Subcutaneous abdominal adipose tissue (tissue), 5 donors: ENCODE data around the gene HPCAL1.

ENCODE experiments used
- H3K27ac ChIP-seq: one replicate; pipeline ENCODE4 v1.7.0; 2013; ENCODE audit warnings: low read depth, mild to moderate bottlenecking, inconsistent platforms, low read length, moderate library complexity
- H3K27me3 ChIP-seq, 5 donors: one replicate each; pipeline ENCODE4 v1.7.0; 2013; ENCODE audit warnings: low read length in 5 of 5, inconsistent platforms in 1 of 5; ENCODE audit not compliant: control insufficient read depth in 5 of 5, insufficient read depth in 4 of 5
- H3K36me3 ChIP-seq, 5 donors: one replicate each; pipeline ENCODE4 v1.7.0; 2013; ENCODE audit warnings: low read length in 5 of 5; ENCODE audit not compliant: control insufficient read depth in 5 of 5, insufficient read depth in 5 of 5
- H3K4me1 ChIP-seq, 5 donors: one replicate each; pipeline ENCODE4 v1.7.0; 2013; ENCODE audit warnings: low read length in 5 of 5, mild to moderate bottlenecking in 3 of 5, moderate library complexity in 1 of 5; ENCODE audit not compliant: control insufficient read depth in 5 of 5, insufficient read depth in 5 of 5
- H3K4me3 ChIP-seq, 5 donors: one replicate each; pipeline ENCODE4 v1.7.0; 2013; ENCODE audit warnings: low read length in 5 of 5, low read depth in 1 of 5
- H3K9ac ChIP-seq, 5 donors: one replicate each; pipeline ENCODE4 v1.7.0; 2013; ENCODE audit warnings: low read length in 5 of 5, mild to moderate bottlenecking in 4 of 5, moderate library complexity in 3 of 5
- H3K9me3 ChIP-seq, 5 donors: one replicate each; pipeline ENCODE4 v1.7.0; 2013; ENCODE audit warnings: low read length in 5 of 5; ENCODE audit not compliant: control insufficient read depth in 5 of 5
- donor health status: healthy.
- donor health status: healthy.
- donor health status: healthy.
- donor health status: healthy.
- donor health status: healthy.

Gene HPCAL1

GRCh38 chr2:10320575-10320931 lies 17.8 kb downstream of the HPCAL1 start:
- H3K4me1 ChIP-seq = peaks cover 0 to 23% (median 10%) of the 10 kb centered on the region in 5 donors
- no peaks in the 10 kb centered on the region for H3K9me3 ChIP-seq
- no peak overlapping the region for H3K9ac ChIP-seq
- no peaks in the 10 kb centered on the region for H3K27me3 ChIP-seq
- H3K36me3 ChIP-seq = peaks cover 0 to 7% (median 0%) of the 10 kb centered on the region in 5 donors
- no peak overlapping the region for H3K27ac ChIP-seq
- H3K4me3 ChIP-seq = no peak overlapping the region

DNA sequence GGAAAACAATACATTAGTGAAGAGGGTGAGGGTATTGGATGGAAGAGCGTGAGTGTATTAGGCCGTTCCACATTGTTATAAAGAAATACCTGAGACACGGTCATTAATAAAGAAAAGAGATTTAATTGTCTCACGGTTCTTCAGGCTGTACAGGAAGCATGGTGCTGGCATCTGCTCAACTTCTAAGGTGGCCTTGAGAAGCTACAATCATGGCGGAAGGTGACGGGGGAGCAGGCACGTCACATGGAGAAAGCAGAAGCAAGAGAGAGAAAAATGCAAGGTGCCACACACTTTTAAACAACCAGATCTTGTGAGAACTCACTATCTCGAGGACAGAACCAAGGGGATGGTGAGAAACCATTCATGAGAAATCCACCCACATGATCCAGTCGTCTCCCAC lies 18.2 kb downstream of the HPCAL1 start:
- Histone ChIP-seq H3K27me3 (no peaks in the 10 kb centered on the region), H3K4me1 (peaks cover 1 to 26% (median 12%) of the 10 kb centered on the region in 5 donors), H3K27ac (no peak overlapping the region), H3K9me3 (no peaks in the 10 kb centered on the region), H3K9ac (no peak overlapping the region), H3K4me3 (no peak overlapping the region), H3K36me3 (peaks cover 0 to 7% (median 0%) of the 10 kb centered on the region in 5 donors)

- peaks cover 0 to 7% (median 0%) of the 10 kb centered on the region in 5 donors for H3K36me3 ChIP-seq
- H3K4me3 ChIP-seq = no peak overlapping the region
- no peak overlapping the region for H3K27ac ChIP-seq
- H3K27me3 ChIP-seq = no peaks in the 10 kb centered on the region
- H3K9me3 ChIP-seq = no peaks in the 10 kb centered on the region
- H3K9ac ChIP-seq = no peak overlapping the region
- H3K4me1 ChIP-seq = peaks cover 2 to 32% (median 18%) of the 10 kb centered on the region in 5 donors
These were observed 18.9 kb downstream of the HPCAL1 start for GRCh38 chr2:10321622-10322021.

- no peak overlapping the region for H3K4me3 ChIP-seq
- peaks cover 2 to 37% (median 22%) of the 10 kb centered on the region in 5 donors for H3K4me1 ChIP-seq
- H3K27ac ChIP-seq = no peak overlapping the region
- no peaks in the 10 kb centered on the region for H3K27me3 ChIP-seq
- peaks cover 0 to 7% (median 0%) of the 10 kb centered on the region in 5 donors for H3K36me3 ChIP-seq
- H3K9ac ChIP-seq = no peak overlapping the region
- H3K9me3 ChIP-seq = no peaks in the 10 kb centered on the region
These were observed 19.8 kb downstream of the HPCAL1 start for GRCh38 chr2:10322481-10322880.

GRCh38 chr2:10322973-10323372 lies 20.3 kb downstream of the HPCAL1 start:
- Histone ChIP-seq H3K9me3 (no peaks in the 10 kb centered on the region), H3K36me3 (peaks cover 0 to 7% (median 0%) of the 10 kb centered on the region in 5 donors), H3K4me1 (peaks cover 2 to 37% (median 22%) of the 10 kb centered on the region in 5 donors), H3K27me3 (no peaks in the 10 kb centered on the region), H3K4me3 (no peak overlapping the region), H3K9ac (no peak overlapping the region), H3K27ac (no peak overlapping the region)

- Histone ChIP-seq H3K9me3 (no peaks in the 10 kb centered on the region), H3K27me3 (no peaks in the 10 kb centered on the region), H3K9ac (no peak overlapping the region), H3K4me1 (peaks cover 2 to 37% (median 22%) of the 10 kb centered on the region in 5 donors), H3K36me3 (peaks cover 0 to 7% (median 0%) of the 10 kb centered on the region in 5 donors), H3K4me3 (no peak overlapping the region), H3K27ac (no peak overlapping the region)
These were observed 20.8 kb downstream of the HPCAL1 start for GRCh38 chr2:10323535-10323934.

DNA sequence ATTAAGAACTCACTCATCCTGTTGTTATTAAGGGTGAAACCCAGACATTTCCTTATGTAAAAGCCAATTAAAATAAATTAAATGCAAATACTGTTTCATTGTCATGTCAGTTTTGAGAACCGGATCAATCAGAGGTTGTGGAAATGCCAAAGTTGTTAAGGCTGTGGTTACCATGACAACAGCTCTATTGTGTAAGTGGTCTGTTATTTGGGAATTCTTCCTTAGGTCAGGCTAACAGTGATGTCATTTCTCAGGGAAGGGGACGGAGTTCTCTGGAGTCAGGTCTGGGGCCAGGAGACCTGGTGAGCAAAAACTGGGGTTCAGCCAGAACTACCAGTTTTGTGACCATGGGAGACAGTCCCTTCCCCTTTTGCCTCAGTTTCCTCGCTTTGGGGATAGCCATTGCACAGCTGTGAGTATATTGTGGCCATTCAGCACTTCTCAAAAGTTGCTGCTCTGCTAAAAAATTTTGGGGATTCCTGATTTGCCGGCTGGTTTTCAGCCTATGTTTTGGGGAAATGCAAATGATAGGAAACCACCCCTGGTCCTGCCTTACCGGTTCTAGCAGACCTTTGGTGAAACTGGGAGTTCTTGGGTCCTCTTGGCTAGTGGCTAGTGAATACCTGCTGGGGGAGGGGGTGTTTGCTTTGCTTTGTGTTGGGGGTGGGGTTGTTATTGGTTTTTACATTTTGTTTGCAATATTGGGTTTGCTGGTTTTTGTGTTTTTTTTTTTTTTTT lies 21.6 kb downstream of the HPCAL1 start:
- Histone ChIP-seq H3K27me3 (no peaks in the 10 kb centered on the region), H3K36me3 (peaks cover 0 to 7% (median 0%) of the 10 kb centered on the region in 5 donors), H3K27ac (no peak overlapping the region)

DNA sequence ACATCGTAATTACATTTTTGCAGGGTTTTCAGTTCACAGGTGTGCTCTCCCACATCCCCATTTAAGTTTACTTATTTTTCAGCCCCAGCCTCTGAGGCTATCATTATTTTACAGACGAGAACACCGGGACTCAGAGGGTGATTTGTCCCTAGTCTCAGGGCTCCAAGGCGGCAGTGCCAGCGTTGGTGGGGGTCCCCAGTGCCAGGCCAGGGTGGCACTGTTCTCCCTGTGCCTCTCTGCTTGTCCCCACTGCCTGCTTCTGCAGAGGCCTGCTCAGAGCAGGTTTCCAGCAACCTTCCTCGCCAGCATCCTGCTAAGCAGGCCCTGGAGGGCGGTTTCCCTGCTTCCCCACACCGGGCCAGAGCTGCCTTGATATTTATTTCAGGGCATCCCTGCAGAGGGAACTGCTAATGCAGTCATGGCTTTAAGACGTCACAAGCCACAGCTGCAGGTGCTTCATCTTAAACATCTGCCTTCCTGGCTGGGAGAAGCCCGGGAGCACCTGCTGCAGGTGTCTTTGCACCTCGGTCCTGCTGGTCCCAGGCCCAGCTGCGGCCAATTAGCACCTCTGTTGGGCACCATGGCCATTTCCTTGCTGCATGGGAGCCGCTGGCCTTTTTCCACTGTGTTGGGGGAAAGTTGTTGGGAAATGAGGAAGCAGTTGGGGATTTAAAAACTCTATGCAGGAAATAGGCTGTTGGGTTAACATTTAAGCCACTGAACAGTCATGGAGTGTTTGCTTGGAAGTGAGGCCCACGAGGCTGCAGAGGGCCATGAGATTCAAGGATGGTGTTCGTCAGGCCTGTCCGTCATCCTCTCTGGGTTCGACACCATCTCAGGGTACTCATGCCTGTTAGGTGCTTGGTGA lies 22.8 kb downstream of the HPCAL1 start:
- no peaks in the 10 kb centered on the region for H3K9me3 ChIP-seq
- H3K27me3 ChIP-seq = no peaks in the 10 kb centered on the region
- H3K4me1 ChIP-seq = peaks cover 3 to 52% (median 29%) of the 10 kb centered on the region in 5 donors
- no peak overlapping the region for H3K27ac ChIP-seq
- H3K36me3 ChIP-seq = peaks cover 0 to 7% (median 0%) of the 10 kb centered on the region in 5 donors
- H3K4me3 ChIP-seq = no peak overlapping the region
- no peak overlapping the region for H3K9ac ChIP-seq

More for the DNA sequence above, 21.6 kb downstream of the HPCAL1 start:
- H3K9me3 ChIP-seq = no peaks in the 10 kb centered on the region
- no peak overlapping the region for H3K4me3 ChIP-seq
- no peak overlapping the region for H3K9ac ChIP-seq
- H3K4me1 ChIP-seq = peaks cover 2 to 40% (median 23%) of the 10 kb centered on the region in 5 donors

DNA sequence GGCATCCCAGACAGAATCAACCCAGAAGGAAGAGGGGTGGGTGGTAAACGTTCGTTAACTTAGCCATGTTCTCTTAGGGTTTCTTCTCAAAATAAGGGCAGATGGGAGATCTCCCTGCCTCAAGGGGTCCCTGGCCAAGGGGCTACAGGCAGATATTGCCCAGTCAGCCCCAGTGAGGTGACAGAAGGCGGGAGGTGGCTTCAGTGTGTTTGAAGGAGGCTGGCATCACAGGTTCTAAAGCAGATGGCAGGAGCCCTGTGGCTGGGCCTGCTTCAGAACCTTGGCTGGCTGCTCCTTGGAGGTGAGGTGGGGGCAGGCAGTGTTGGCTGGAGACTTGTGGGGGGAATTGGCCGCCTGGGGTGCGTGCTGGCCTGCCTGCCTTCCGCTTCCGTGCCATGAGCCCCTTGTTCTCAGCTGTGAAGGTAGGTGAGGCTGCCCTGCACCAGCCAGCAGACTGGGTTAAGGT lies 23.5 kb downstream of the HPCAL1 start:
- Histone ChIP-seq H3K36me3 (peaks cover 0 to 7% (median 0%) of the 10 kb centered on the region in 5 donors), H3K9ac (no peak overlapping the region), H3K4me3 (no peak overlapping the region), H3K27me3 (peaks cover 0 to under 1% (median 0%) of the 10 kb centered on the region in 5 donors), H3K27ac (no peak overlapping the region), H3K4me1 (peaks cover 6 to 53% (median 36%) of the 10 kb centered on the region in 5 donors), H3K9me3 (no peaks in the 10 kb centered on the region)
